ENCODE data around the gene ENOX1.
"Not testable (repeated sequence)": the region's sequence is repeated elsewhere in the genome, so short reads cannot be mapped to it uniquely, and the experiment has no call there.

The ENOX1 gene

DNA sequence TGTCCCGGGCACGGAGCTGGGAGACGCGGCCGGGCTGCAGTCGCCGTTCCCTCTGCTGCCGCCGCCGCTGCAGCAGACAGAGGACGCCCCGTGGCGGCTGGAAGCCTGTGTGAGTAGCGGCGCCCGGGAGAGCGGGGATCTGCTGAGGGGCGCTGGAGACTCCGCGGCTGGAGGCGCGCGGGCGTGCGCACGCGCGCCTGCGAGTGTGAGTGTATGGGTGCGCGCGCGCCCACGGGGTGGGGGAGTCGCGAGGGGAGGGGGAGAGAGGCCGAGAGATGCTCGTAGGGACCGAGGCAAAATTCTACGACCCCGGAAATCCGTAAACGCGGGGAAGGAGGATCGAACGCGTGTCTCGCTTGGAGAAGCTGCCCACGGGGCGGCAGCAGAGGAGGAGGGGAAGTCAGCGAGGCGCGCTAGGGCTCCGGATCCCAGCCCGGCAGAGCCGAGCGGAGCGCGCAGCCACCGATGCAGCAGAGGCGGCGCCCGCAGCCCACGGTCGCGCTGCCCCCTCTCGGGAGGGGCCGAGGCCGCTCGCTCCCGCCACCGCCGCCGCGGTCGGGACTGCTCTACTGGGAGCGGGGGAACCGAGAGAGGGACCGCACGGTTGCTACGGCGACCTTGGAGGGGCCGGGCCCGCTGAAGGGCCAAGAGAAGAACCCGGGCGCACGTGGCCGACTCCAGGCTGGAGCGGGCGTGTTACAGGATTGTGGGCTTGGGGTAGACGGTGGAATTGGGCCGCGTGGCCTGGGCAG is at the start of gene ENOX1:
Gene ENOX1 (minus strand): TSS at position 207 of the 752 bp plus-strand sequence.
- H3K27ac Mint-ChIP-seq: no peak within 1 kb of the TSS
- H3K36me3 Mint-ChIP-seq (ENCODE audit: low read depth): no peaks in the 10 kb centered on the region
- H3K9me3 Mint-ChIP-seq: no peaks in the 10 kb centered on the region
- H3K27me3 Mint-ChIP-seq (ENCODE audit: low read depth): peaks cover 45% of the 10 kb centered on the region
- H3K4me3 Mint-ChIP-seq: peak within 1 kb of the TSS; percentile 82
- no peaks in the 10 kb centered on the region for H3K4me1 Mint-ChIP-seq (ENCODE audit: low read depth)

GRCh38 chr13:43835701-43836100 is 48.9 kb upstream of the ENOX1 start:
- Mint-ChIP-seq H3K4me1 (ENCODE audit: low read depth) (no peaks in the 10 kb centered on the region), H3K27ac (no peak overlapping the region), H3K36me3 (ENCODE audit: low read depth) (no peaks in the 10 kb centered on the region), H3K4me3 (no peak overlapping the region), H3K9me3 (no peaks in the 10 kb centered on the region), H3K27me3 (ENCODE audit: low read depth) (no peaks in the 10 kb centered on the region)

GRCh38 chr13:43831088-43831487 is 44.3 kb upstream of the ENOX1 start:
- no peak overlapping the region for H3K27ac Mint-ChIP-seq
- no peak overlapping the region for H3K4me3 Mint-ChIP-seq
- no peaks in the 10 kb centered on the region for H3K36me3 Mint-ChIP-seq (ENCODE audit: low read depth)

DNA sequence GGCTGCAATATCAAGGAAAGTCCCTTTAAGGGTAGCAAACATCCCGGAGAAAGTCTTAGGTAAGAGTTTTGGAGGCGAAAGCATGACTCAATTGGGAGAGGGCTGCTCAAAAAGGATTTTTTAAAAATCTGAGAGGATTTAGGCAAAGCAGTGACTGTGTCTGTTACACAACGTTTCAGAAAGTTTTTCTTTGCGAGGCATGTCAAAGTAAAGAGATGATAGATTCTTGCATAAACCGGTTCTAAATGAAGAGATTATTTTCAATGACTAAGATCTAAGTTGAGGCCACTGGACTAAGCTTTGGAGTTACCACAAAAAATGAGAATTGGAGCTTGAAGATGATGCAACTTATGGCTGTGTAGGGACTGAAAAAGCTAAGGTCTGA is 43.7 kb upstream of the ENOX1 start:
- Mint-ChIP-seq H3K9me3 (no peaks in the 10 kb centered on the region), H3K27me3 (ENCODE audit: low read depth) (no peaks in the 10 kb centered on the region), H3K36me3 (ENCODE audit: low read depth) (no peaks in the 10 kb centered on the region), H3K27ac (no peak overlapping the region), H3K4me3 (no peak overlapping the region), H3K4me1 (ENCODE audit: low read depth) (no peaks in the 10 kb centered on the region)

More at GRCh38 chr13:43831088-43831487, 44.3 kb upstream of the ENOX1 start:
- Mint-ChIP-seq H3K4me1 (ENCODE audit: low read depth) (no peaks in the 10 kb centered on the region), H3K9me3 (no peaks in the 10 kb centered on the region), H3K27me3 (ENCODE audit: low read depth) (no peaks in the 10 kb centered on the region)

DNA sequence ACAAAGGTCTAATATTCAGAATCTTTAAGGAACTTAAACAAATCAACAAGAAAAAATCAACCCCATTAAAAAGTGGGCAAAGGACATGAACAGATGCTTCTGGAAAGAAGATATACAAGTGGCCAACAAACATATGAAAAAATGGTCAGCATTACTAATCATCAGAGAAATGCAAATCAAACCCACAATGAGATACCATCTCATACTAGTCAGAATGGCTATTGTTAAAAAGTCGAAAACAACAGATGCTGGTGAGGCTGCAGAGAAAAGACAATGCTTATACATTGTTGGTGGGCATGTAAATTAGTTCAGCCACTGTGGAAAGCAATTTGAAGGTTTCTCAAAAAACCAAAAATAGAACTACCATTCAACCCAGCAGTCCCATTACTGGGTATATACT is 37.9 kb upstream of the ENOX1 start:
- H3K4me3 Mint-ChIP-seq; H3K27ac Mint-ChIP-seq; H3K27me3 Mint-ChIP-seq (ENCODE audit: low read depth); H3K36me3 Mint-ChIP-seq (ENCODE audit: low read depth); H3K9me3 Mint-ChIP-seq; H3K4me1 Mint-ChIP-seq (ENCODE audit: low read depth): not testable (repeated sequence)

GRCh38 chr13:43822969-43823368 is 36.2 kb upstream of the ENOX1 start:
- peaks cover 4% of the 10 kb centered on the region for H3K27me3 Mint-ChIP-seq (ENCODE audit: low read depth)
- H3K36me3 Mint-ChIP-seq (ENCODE audit: low read depth): no peaks in the 10 kb centered on the region
- no peak overlapping the region for H3K4me3 Mint-ChIP-seq
- no peaks in the 10 kb centered on the region for H3K4me1 Mint-ChIP-seq (ENCODE audit: low read depth)
- H3K9me3 Mint-ChIP-seq: no peaks in the 10 kb centered on the region
- no peak overlapping the region for H3K27ac Mint-ChIP-seq

- no peaks in the 10 kb centered on the region for H3K9me3 Mint-ChIP-seq
- H3K36me3 Mint-ChIP-seq (ENCODE audit: low read depth): no peaks in the 10 kb centered on the region
- no peak overlapping the region for H3K4me3 Mint-ChIP-seq
- H3K4me1 Mint-ChIP-seq (ENCODE audit: low read depth): no peaks in the 10 kb centered on the region
- peaks cover 36% of the 10 kb centered on the region for H3K27me3 Mint-ChIP-seq (ENCODE audit: low read depth)
- H3K27ac Mint-ChIP-seq: no peak overlapping the region
These were observed 29.7 kb upstream of the ENOX1 start for GRCh38 chr13:43816401-43816889.

DNA sequence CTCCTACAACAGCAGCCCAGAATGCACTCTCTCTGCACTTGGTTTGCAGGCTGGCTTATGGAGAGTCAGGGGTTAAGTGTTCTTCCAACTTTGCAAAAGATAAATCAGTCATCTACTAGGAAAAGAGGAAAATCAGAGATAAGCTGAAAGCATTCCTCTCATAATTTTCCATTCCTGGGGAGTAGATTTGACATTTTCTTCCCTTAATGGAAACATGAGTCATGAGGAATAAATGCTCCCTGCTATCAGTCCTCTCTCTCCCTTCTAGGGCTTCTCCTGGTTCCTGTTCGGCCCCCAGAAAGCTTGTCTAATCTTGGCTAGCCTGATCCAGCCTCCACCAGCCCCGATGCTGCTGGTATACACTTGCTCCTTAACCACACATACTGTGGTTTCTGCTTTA is 28.4 kb upstream of the ENOX1 start:
- Mint-ChIP-seq H3K9me3 (no peaks in the 10 kb centered on the region), H3K27me3 (ENCODE audit: low read depth) (peaks cover 36% of the 10 kb centered on the region), H3K4me1 (ENCODE audit: low read depth) (no peaks in the 10 kb centered on the region), H3K27ac (no peak overlapping the region), H3K36me3 (ENCODE audit: low read depth) (no peaks in the 10 kb centered on the region), H3K4me3 (no peak overlapping the region)

GRCh38 chr13:43808676-43809075 is 21.9 kb upstream of the ENOX1 start:
- H3K4me3 Mint-ChIP-seq: no peak overlapping the region
- no peaks in the 10 kb centered on the region for H3K9me3 Mint-ChIP-seq
- no peaks in the 10 kb centered on the region for H3K36me3 Mint-ChIP-seq (ENCODE audit: low read depth)
- H3K27me3 Mint-ChIP-seq (ENCODE audit: low read depth): peaks cover 17% of the 10 kb centered on the region
- H3K27ac Mint-ChIP-seq: no peak overlapping the region
- peaks cover 3% of the 10 kb centered on the region for H3K4me1 Mint-ChIP-seq (ENCODE audit: low read depth)

GRCh38 chr13:43805681-43806128 is 18.9 kb upstream of the ENOX1 start:
- Mint-ChIP-seq H3K4me1 (ENCODE audit: low read depth) (peaks cover 3% of the 10 kb centered on the region), H3K4me3 (no peak overlapping the region), H3K27me3 (ENCODE audit: low read depth) (peaks cover 8% of the 10 kb centered on the region), H3K9me3 (no peaks in the 10 kb centered on the region), H3K36me3 (ENCODE audit: low read depth) (no peaks in the 10 kb centered on the region), H3K27ac (no peak overlapping the region)

GRCh38 chr13:43805071-43805468 is 18.3 kb upstream of the ENOX1 start:
- Mint-ChIP-seq H3K27me3 (ENCODE audit: low read depth) (peaks cover 8% of the 10 kb centered on the region), H3K36me3 (ENCODE audit: low read depth) (no peaks in the 10 kb centered on the region), H3K4me1 (ENCODE audit: low read depth) (peaks cover 3% of the 10 kb centered on the region), H3K4me3 (no peak overlapping the region), H3K27ac (no peak overlapping the region), H3K9me3 (no peaks in the 10 kb centered on the region)

DNA sequence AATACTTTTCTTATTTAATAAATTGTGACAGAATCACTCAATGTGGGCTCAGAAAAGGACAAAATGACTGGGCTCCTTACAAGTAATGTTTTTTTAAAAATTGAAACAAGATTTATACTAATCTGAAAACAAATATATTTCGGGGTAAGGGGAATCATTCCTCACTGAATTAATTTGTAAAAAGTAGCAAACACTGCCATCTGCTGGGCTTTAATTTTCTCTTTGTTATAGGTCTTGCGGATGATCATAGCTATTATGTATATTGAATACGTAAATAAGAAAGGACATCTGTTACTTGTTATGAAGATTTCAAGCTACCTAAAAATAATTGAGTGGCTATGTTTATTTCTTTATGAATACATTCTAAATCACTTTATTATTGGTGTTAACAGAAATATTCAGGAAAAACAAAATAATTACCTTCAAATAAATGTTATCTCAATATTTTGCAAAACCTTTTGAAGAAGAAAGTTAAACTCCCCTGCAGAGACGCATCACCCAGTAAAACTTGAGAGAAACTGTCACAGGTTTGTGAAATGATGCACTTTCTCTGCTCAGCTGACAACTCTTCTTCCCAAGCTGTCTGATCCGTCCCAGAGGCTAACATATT is 17.8 kb upstream of the ENOX1 start:
- peaks cover 3% of the 10 kb centered on the region for H3K4me1 Mint-ChIP-seq (ENCODE audit: low read depth)
- no peak overlapping the region for H3K4me3 Mint-ChIP-seq
- no peaks in the 10 kb centered on the region for H3K36me3 Mint-ChIP-seq (ENCODE audit: low read depth)

DNA sequence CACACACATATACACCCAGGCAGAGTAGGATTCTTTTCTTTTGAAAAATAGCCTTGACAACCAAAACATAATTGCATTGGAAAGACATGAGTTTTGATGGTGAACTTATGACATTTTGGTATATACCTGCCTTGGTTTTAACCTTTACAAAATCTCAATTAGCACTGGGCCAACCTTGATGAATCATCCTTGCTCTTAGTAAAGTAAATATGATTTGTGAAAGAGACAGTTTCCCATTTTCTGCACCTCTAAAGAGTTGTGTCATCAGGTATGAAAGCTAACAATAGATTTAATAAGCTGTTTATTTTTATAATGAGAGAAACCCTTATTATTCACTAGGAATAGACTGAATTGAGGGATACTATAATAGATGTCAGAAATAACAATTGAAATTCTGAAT is 15.7 kb upstream of the ENOX1 start:
- Mint-ChIP-seq H3K27me3 (ENCODE audit: low read depth) (peaks cover 12% of the 10 kb centered on the region), H3K4me3 (no peak overlapping the region), H3K9me3 (no peaks in the 10 kb centered on the region), H3K4me1 (ENCODE audit: low read depth) (peaks cover 3% of the 10 kb centered on the region), H3K36me3 (ENCODE audit: low read depth) (no peaks in the 10 kb centered on the region), H3K27ac (no peak overlapping the region)

More for the DNA sequence above, 17.8 kb upstream of the ENOX1 start:
- H3K9me3 Mint-ChIP-seq: no peaks in the 10 kb centered on the region
- peaks cover 11% of the 10 kb centered on the region for H3K27me3 Mint-ChIP-seq (ENCODE audit: low read depth)
- no peak overlapping the region for H3K27ac Mint-ChIP-seq

GRCh38 chr13:43800828-43801227 is 14.1 kb upstream of the ENOX1 start:
- Mint-ChIP-seq H3K36me3 (ENCODE audit: low read depth) (no peaks in the 10 kb centered on the region), H3K27ac (no peak overlapping the region), H3K4me1 (ENCODE audit: low read depth) (peaks cover 11% of the 10 kb centered on the region), H3K27me3 (ENCODE audit: low read depth) (peaks cover 23% of the 10 kb centered on the region), H3K9me3 (no peaks in the 10 kb centered on the region), H3K4me3 (no peak overlapping the region)

- Mint-ChIP-seq H3K36me3 (ENCODE audit: low read depth) (no peaks in the 10 kb centered on the region), H3K27ac (no peak overlapping the region), H3K4me3 (no peak overlapping the region), H3K27me3 (ENCODE audit: low read depth) (peaks cover 30% of the 10 kb centered on the region), H3K9me3 (no peaks in the 10 kb centered on the region), H3K4me1 (ENCODE audit: low read depth) (peaks cover 8% of the 10 kb centered on the region)
These were observed 12.4 kb upstream of the ENOX1 start for GRCh38 chr13:43799191-43799590.
